NT2/D1 (cell line): ENCODE data around the gene CEP89.
"Not testable (repeated sequence)": the region's sequence is repeated elsewhere in the genome, so short reads cannot be mapped to it uniquely, and the experiment has no call there.

Source experiments
- DNase-seq: peaks from one replicate; pipeline ENCODE4 v3.0.0-alpha.2; 2011; ENCODE audit warnings: low read depth, low spot score
- H3K27me3 ChIP-seq: 2 replicates; pipeline ENCODE4 v1.6.0; 2011; ENCODE audit warnings: mild to moderate bottlenecking; ENCODE audit not compliant: insufficient read length, insufficient read depth
- H3K36me3 ChIP-seq: 2 replicates; pipeline ENCODE4 v1.6.1; 2011; ENCODE audit warnings: mild to moderate bottlenecking, low read length, mixed read lengths; ENCODE audit not compliant: insufficient read depth, insufficient read length
- H3K4me1 ChIP-seq: 2 replicates; pipeline ENCODE4 v1.5.1; 2011; ENCODE audit not compliant: insufficient read depth, insufficient read length
- H3K4me3 ChIP-seq: 2 replicates; pipeline ENCODE4 v1.5.1; 2011; ENCODE audit warnings: low read depth; ENCODE audit not compliant: insufficient read length
- H3K9ac ChIP-seq: 2 replicates; pipeline ENCODE4 v1.6.0; 2011; ENCODE audit warnings: low read depth; ENCODE audit not compliant: insufficient read length
- H3K9me3 ChIP-seq: 2 replicates; pipeline ENCODE4 v1.5.1; 2011; ENCODE audit warnings: mild to moderate bottlenecking, low read length; ENCODE audit not compliant: insufficient read depth
- SUZ12 ChIP-seq: IDR thresholded peaks from 2 replicates; pipeline ENCODE4 v1.6.1; 2011; ENCODE audit not compliant: insufficient read length, insufficient read depth; ENCODE audit errors: extremely low read depth
- YY1 ChIP-seq: IDR thresholded peaks from 2 replicates; pipeline ENCODE4 v1.6.1; 2011; ENCODE audit not compliant: insufficient read length, insufficient read depth
- ZNF274 ChIP-seq: IDR thresholded peaks from 2 replicates; pipeline ENCODE4 v1.6.1; 2011; ENCODE audit warnings: mild to moderate bottlenecking, low read depth, low read length

Gene CEP89

DNA sequence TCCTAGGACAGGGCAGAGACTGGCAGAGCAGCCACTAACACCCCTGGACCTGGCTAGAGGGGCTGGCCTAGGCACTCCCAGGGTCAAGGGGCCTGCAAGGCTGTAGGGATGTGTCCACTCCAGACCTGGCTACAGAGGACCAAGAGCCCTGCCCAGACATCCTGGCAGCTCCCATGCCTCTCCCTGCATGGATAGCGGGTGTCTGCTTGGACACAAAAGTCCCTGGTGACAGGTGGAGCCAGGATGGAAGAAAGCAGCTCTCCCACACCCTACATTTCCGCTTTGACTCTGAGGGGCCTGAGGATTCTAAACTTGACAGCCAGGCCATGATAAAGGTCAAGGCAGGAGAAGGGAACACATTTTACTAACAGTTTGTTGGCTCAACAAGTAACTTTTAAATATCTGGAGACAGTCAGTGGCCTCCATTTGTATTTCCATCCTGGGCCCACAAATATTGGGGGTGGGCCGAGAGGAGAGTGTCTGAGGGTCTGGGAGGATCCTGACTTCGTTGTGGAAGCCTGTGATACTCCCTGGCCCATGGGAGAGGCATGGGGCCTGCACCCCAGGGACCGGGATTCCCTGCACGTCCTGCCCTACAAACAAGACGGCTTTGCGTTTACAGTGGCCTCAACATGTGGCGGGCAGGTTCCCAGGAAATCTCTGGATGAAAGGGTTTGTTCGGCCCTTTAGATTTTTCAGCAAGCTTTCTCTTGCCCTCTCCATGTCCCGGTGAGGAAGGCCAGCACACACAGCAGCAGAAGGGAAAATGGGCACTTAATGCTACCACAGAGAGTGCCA lies 82.4 kb downstream of the CEP89 start:
- H3K9me3 ChIP-seq, result peaks cover 14% of the 10 kb centered on the region
- H3K36me3 ChIP-seq, result peaks cover 7% of the 10 kb centered on the region
- no peak for DNase-seq
- H3K4me1 ChIP-seq, result no peaks in the 10 kb centered on the region
- no peaks in the 10 kb centered on the region for H3K27me3 ChIP-seq
- H3K4me3 ChIP-seq, result no peak overlapping the region
- no peak for TF ChIP-seq YY1
- no peak for TF ChIP-seq ZNF274
- no peak for TF ChIP-seq SUZ12
- H3K9ac ChIP-seq, result no peak overlapping the region

DNA sequence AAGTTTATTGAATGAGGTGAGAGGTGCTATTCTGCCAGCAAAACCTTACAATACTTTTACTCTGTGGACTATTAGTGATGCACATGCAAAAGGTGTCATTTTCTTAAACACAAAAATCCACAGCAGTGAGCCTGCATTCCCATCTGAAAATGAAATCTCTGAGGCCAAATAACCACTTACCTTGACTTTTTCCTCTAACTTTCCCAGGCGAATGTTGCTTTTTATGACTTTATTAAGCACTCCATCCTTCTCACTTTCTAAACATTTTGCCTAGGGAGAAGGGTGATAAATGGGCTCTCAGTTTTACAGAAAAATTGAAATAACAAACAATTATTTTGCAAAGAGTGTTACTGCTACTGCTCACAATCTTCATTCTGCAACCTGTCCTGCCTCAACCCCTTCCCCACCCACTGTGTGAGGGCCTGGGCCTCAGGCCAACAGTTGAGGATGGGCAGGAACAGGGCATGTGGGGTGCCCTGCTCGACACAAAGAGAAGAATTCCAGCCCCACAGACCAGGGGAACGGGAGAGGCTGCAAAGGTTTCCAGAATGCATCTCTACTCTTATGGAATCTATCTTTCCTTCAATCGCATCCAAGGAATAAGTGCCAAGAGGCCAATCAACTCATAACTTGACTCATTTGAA lies 84.1 kb downstream of the CEP89 start:
- peaks cover 3% of the 10 kb centered on the region for H3K36me3 ChIP-seq
- no peak for TF ChIP-seq ZNF274
- TF ChIP-seq SUZ12, result no peak
- no peak for TF ChIP-seq YY1
- H3K27me3 ChIP-seq, result no peaks in the 10 kb centered on the region
- H3K4me1 ChIP-seq, result no peaks in the 10 kb centered on the region
- H3K9me3 ChIP-seq, result peaks cover 6% of the 10 kb centered on the region
- H3K9ac ChIP-seq, result no peak overlapping the region
- DNase-seq, result no peak
- H3K4me3 ChIP-seq, result no peak overlapping the region

DNA sequence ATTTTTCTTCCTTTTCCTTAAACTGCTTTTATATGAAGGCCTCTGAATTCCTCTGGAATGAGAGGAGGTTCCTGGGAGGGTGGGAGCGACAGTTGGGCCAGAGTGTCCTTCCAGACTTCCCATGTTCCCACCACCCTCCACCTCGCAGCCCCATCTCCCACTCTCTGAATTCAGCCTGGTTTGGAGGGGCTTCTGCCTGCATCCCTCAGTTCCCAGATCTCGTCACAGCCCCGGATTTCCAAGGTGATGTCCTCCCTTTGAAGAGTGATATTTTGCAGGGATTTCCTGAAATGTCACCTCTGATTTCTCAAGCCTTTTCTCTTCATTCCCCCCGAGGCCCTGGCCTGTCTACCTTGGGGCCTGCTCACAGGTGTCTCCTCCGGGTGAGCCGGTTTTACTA lies 85.5 kb downstream of the CEP89 start:
- Histone ChIP-seq H3K27me3 (no peaks in the 10 kb centered on the region), H3K36me3 (peaks cover 8% of the 10 kb centered on the region), H3K4me3 (no peak overlapping the region), H3K4me1 (no peaks in the 10 kb centered on the region), H3K9me3 (no peaks in the 10 kb centered on the region), H3K9ac (no peak overlapping the region)
- TF ChIP-seq SUZ12, result no peak
- no peak for TF ChIP-seq YY1
- TF ChIP-seq ZNF274, result no peak
- no peak for DNase-seq

DNA sequence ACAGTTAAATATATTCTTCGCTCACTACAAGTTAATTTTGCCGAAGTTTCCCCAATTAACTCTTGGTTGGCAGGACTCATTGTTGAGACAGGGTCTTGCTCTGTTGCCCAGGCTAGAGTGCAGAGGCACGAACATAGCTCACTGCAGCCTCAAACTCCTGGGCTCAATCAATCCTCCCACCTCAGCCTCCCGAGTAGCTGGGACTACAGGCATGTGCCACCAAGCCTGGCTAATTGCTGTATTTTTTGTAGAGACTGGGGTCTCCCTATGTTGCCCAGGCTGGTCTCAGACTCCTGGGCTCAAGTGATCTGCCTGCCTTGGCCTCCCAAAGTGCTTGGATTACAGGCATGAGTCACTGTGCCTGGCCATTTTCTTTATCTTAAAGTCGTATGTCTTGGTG lies 86.5 kb downstream of the CEP89 start:
- DNase-seq, H3K9ac ChIP-seq, H3K27me3 ChIP-seq, H3K4me1 ChIP-seq, H3K4me3 ChIP-seq, H3K9me3 ChIP-seq: not testable (repeated sequence)
- H3K36me3 ChIP-seq, result peaks cover 13% of the 10 kb centered on the region

DNA sequence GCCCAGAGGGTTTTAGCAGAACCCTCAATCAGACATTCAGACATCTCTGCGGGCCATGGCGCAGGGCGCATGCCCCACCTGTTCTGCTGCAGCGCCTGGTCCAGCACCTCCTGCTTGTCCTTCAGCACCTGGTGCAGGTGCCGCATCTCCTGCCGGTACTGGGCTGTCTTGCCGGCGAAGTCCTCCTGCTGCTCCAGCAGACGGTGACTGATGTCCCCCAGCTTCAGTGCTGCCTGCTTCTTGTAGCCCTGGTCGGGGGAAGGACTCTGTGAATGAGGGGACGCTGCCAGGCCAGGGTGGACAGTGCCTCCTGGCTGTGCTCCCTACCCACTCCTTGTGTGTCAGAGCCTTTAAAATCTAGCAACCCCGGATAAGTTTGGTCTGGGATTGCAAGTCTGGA lies 90.0 kb downstream of the CEP89 start:
- TF ChIP-seq YY1, result no peak
- TF ChIP-seq ZNF274, result no peak
- no peak for TF ChIP-seq SUZ12
- Histone ChIP-seq H3K9me3 (no peaks in the 10 kb centered on the region), H3K9ac (no peak overlapping the region), H3K4me1 (no peaks in the 10 kb centered on the region), H3K4me3 (no peak overlapping the region), H3K36me3 (peaks cover 36% of the 10 kb centered on the region), H3K27me3 (no peaks in the 10 kb centered on the region)
- DNase-seq, result no peak

GRCh38 chr19:32880622-32881021 lies 91.1 kb downstream of the CEP89 start:
- Histone ChIP-seq H3K27me3 (no peaks in the 10 kb centered on the region), H3K36me3 (peaks cover 36% of the 10 kb centered on the region), H3K9ac (no peak overlapping the region), H3K4me1 (peaks cover under 1% of the 10 kb centered on the region), H3K4me3 (no peak overlapping the region), H3K9me3 (no peaks in the 10 kb centered on the region)
- TF ChIP-seq SUZ12 (no peak), YY1 (no peak), ZNF274 (no peak)
- DNase-seq, result no peak

GRCh38 chr19:32879741-32880140 lies 92.0 kb downstream of the CEP89 start:
- no peak for TF ChIP-seq SUZ12
- DNase-seq, result no peak
- Histone ChIP-seq H3K4me1 (peaks cover 4% of the 10 kb centered on the region), H3K36me3 (peaks cover 36% of the 10 kb centered on the region), H3K4me3 (no peak overlapping the region), H3K27me3 (no peaks in the 10 kb centered on the region), H3K9ac (no peak overlapping the region), H3K9me3 (no peaks in the 10 kb centered on the region)

DNA sequence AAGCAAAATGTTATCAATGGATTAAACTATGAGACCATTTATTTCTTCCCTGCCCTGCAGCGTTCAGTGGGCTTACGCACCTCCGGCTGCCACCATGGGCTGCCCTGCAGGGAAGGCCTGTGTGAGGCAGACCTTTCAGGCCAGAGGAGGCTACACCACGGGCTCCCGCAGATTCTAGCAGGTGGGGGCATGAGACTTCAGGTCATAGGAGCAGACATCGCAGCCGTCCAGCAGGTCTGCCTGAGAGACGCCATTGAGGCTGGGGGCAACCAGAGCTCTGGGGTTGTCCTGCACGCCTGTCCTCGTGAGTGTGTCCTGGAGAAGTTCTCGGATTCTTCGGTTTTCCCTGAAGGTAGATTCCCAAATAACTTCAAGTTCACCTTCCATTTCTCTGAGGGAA lies 92.8 kb downstream of the CEP89 start:
- Histone ChIP-seq H3K4me3 (no peak overlapping the region), H3K27me3 (no peaks in the 10 kb centered on the region), H3K36me3 (peaks cover 36% of the 10 kb centered on the region), H3K4me1 (peaks cover 6% of the 10 kb centered on the region), H3K9me3 (no peaks in the 10 kb centered on the region), H3K9ac (no peak overlapping the region)
- no peak for DNase-seq
- TF ChIP-seq SUZ12 (no peak), ZNF274 (no peak), YY1 (no peak)
